HepG2 (cell line): ENCODE data around the gene MYH16. TPM values are rescaled to one million over a fixed set of nuclear protein-coding genes. Genes with fewer than 3 reads are reported as not detected.

Experiments used
- ATAC-seq: fragments of 200-7000 bp; cut with Tn5 transposase; 3 replicates; pipeline ENCODE4 v1.9.1; 2020; ENCODE audit warnings: mild to moderate bottlenecking, moderate library complexity
- BruUV-seq: library from RNA; stranded (reverse); fragments of 400-500 nt; replicated peaks from 2 replicates; lab custom pipeline; 2021; lab: Mats Ljungman, UMichigan
- CTCF ChIA-PET: fragments of 300-600 bp; formaldehyde crosslinking; extraction: SDS; loops from one replicate; lab custom pipeline; 2021; ENCODE audit warnings: low total read pairs, inconsistent platforms, low intra/inter-chr PET ratio; lab: Yijun Ruan, JAX
- POLR2A ChIA-PET: fragments of 350-600 bp; sonication (Branson Sonifier 250); formaldehyde crosslinking; loops from one replicate; lab custom pipeline; 2020; ENCODE audit warnings: antibody characterized with exemption, inconsistent platforms; lab: Yijun Ruan, JAX
- DNase-seq: peaks from one replicate; pipeline ENCODE4 v3.0.0-alpha.2; 2015; ENCODE audit warnings: low spot score
- FAIRE-seq: peaks from 3 replicates; lab custom pipeline; 2011; peaks lifted over from hg19 to GRCh38; lab: Jason Lieb, UNC
- H2AFZ ChIP-seq: one replicate; pipeline ENCODE4 v1.6.1; 2011; ENCODE audit warnings: low read length, inconsistent platforms
- H3K27ac ChIP-seq: fragments of 300-600 bp; 3 replicates; pipeline ENCODE4 v1.8.0; 2011; ENCODE audit warnings: mixed run types, mild to moderate bottlenecking, mixed read lengths, low read length, inconsistent platforms; ENCODE audit not compliant: insufficient read depth; ENCODE audit errors: extremely low read length
- H3K27me3 ChIP-seq, 2 experiments: fragments of 200-600 bp in 1 of 2; 2 replicates in 1 of 2; 3 replicates in 1 of 2; pipeline versions ENCODE4 v1.6.0 to v1.8.0; 2011; ENCODE audit warnings: low read length in 2 of 2, mild to moderate bottlenecking in 2 of 2, moderate library complexity in 2 of 2, inconsistent platforms in 1 of 2; ENCODE audit not compliant: insufficient read depth in 2 of 2, control insufficient read depth in 1 of 2
- H3K36me3 ChIP-seq, 2 experiments: fragments of 200-600 bp in 1 of 2; replicated peaks in 1 of 2; 2 replicates in 1 of 2; 3 replicates in 1 of 2; pipeline versions ENCODE4 v1.5.1 to v1.8.0; 2011; ENCODE audit warnings: low read length in 2 of 2, inconsistent platforms in 1 of 2; ENCODE audit not compliant: insufficient read depth in 2 of 2, control insufficient read depth in 1 of 2
- H3K4me1 ChIP-seq: 2 replicates; pipeline ENCODE4 v1.5.1; 2012; ENCODE audit warnings: low read length, inconsistent platforms; ENCODE audit not compliant: insufficient read depth
- H3K4me2 ChIP-seq: 2 replicates; pipeline ENCODE4 v1.6.0; 2011; ENCODE audit warnings: low read depth, low read length, inconsistent platforms
- H3K4me3 ChIP-seq, 3 experiments: fragments of 200-600 bp in 1 of 3; sonication (generic), shearing (Covaris generic) in 1 of 3; replicated peaks in 1 of 3; 2 replicates each; pipeline ENCODE4 v1.5.1; 2011 to 2016; ENCODE audit warnings: low read length in 3 of 3, inconsistent platforms in 2 of 3, low read depth in 2 of 3, mild to moderate bottlenecking in 2 of 3, control low read depth in 1 of 3, mixed read lengths in 1 of 3; ENCODE audit not compliant: insufficient read depth in 1 of 3
- H3K79me2 ChIP-seq: one replicate; pipeline ENCODE4 v1.6.1; 2011; ENCODE audit warnings: low read length, inconsistent platforms; ENCODE audit not compliant: insufficient read depth
- H3K9ac ChIP-seq: 2 replicates; pipeline ENCODE4 v1.6.0; 2011; ENCODE audit warnings: mild to moderate bottlenecking, low read depth, low read length, inconsistent platforms; ENCODE audit not compliant: insufficient read depth
- H3K9me3 ChIP-seq: 2 replicates; pipeline ENCODE4 v1.5.1; 2012; ENCODE audit warnings: mild to moderate bottlenecking, low read length
- H4K20me1 ChIP-seq: 2 replicates; pipeline ENCODE4 v1.6.0; 2011; ENCODE audit warnings: inconsistent platforms, mild to moderate bottlenecking, low read length, moderate library complexity; ENCODE audit not compliant: insufficient read depth
- DMTF1 ChIP-seq: sonication (generic); formaldehyde crosslinking; IDR thresholded peaks from 2 replicates; pipeline ENCODE4 v1.4.0; 2020; ENCODE audit warnings: mild to moderate bottlenecking, missing genetic modification reagents
- FOXO4 ChIP-seq: sonication (generic); formaldehyde crosslinking; conservative IDR thresholded peaks from 2 replicates; pipeline ENCODE4 v1.8.1; 2023; ENCODE audit warnings: missing genetic modification reagents
- GTF2F1 ChIP-seq: fragments of 150-350 bp; IDR thresholded peaks from 2 replicates; pipeline ENCODE4 v1.6.1; 2014; ENCODE audit warnings: low read length
- HMGA1 ChIP-seq: sonication (generic); formaldehyde crosslinking; conservative IDR thresholded peaks from 2 replicates; pipeline ENCODE4 v1.4.0; 2020; ENCODE audit warnings: missing genetic modification reagents
- KDM3A ChIP-seq: IDR thresholded peaks from 2 replicates; pipeline ENCODE4 v1.6.1; 2018; ENCODE audit warnings: low read depth, missing compliant biosample characterization
- KDM4B ChIP-seq: sonication (generic); formaldehyde crosslinking; IDR thresholded peaks from 2 replicates; pipeline ENCODE4 v1.4.0; 2020; ENCODE audit warnings: missing genetic modification reagents
- RFX3 ChIP-seq: IDR thresholded peaks from 2 replicates; pipeline ENCODE4 v1.6.1; 2016; ENCODE audit warnings: missing biosample characterization, missing genetic modification reagents
- SMC3 ChIP-seq: IDR thresholded peaks from 2 replicates; pipeline ENCODE4 v1.6.1; 2011; ENCODE audit warnings: low read length, improper control_type of control experiment
- ZBTB4 ChIP-seq: sonication (generic); formaldehyde crosslinking; IDR thresholded peaks from 2 replicates; pipeline ENCODE4 v1.4.0; 2020; ENCODE audit warnings: missing genetic modification reagents, mild to moderate bottlenecking, borderline replicate concordance
- ZNF264 ChIP-seq: sonication (generic); formaldehyde crosslinking; IDR thresholded peaks from 2 replicates; pipeline ENCODE4 v1.4.0; 2020; ENCODE audit warnings: missing genetic modification reagents
- ZNF276 ChIP-seq: sonication (generic); formaldehyde crosslinking; IDR thresholded peaks from 2 replicates; pipeline ENCODE4 v1.4.0; 2020; ENCODE audit warnings: mild to moderate bottlenecking, low read depth, missing genetic modification reagents
- ZNF414 ChIP-seq: sonication (generic); formaldehyde crosslinking; IDR thresholded peaks from 2 replicates; pipeline ENCODE4 v1.5.0; 2020; ENCODE audit warnings: missing genetic modification reagents
- ZNF644 ChIP-seq: IDR thresholded peaks from 2 replicates; pipeline ENCODE4 v1.6.1; 2016; ENCODE audit warnings: low read depth
- WGBS: methylation state at CpG from one replicate; pipeline ENCODE4 v1.1.6; 2017; ENCODE audit warnings: low lambda C conversion rate; 5-methylcytosine and 5-hydroxymethylcytosine counted together
- in situ Hi-C: cut with HindIII; loops from 2 replicates; pipeline ENCODE4 v1.10.0; 2017; ENCODE audit warnings: low pct_unique_long_range_greater_than_20kb; ENCODE audit not compliant: extremely low pct_ligation_motif_present
- intact Hi-C: fragments of 100-400 bp; cut with micrococcal nuclease; formaldehyde crosslinking; loops from one replicate; pipeline ENCODE4 v1.10.0; 2022; ENCODE audit not compliant: unreplicated experiment
- polyA plus RNA-seq, 8 experiments: library from polyadenylated mRNA; depleted of rRNA in 3 of 8; stranded (reverse) in 7 of 8; unstranded in 1 of 8; fragments of >200 nt; fragmentation: Illumina TruSeq in 4 of 8; extraction: Trizol in 4 of 8; gene quantifications; 2 replicates each; pipeline versions ENCODE4 v1.2.1 to v1.2.3, GENCODE V29; 2011 to 2016; ENCODE audit warnings: low read depth in 4 of 8, missing spikeins in 1 of 8, mixed read lengths in 1 of 8; ENCODE audit not compliant: insufficient read depth in 1 of 8
- total RNA-seq, 5 experiments: library from RNA; depleted of rRNA; stranded (reverse); fragments of >200 nt; fragmentation: Illumina TruSeq; extraction: Trizol; gene quantifications; 2 replicates each; pipeline ENCODE4 v1.2.3, GENCODE V29; 2016; ENCODE audit warnings: low read depth in 1 of 5

The MYH16 gene
- total and polyA plus RNA-seq, 2 of the 13 experiments (the other 11 are each of a cell fraction or from before 2014, with no cell fraction given), result 0.05 to 0.15 TPM

- H3K9ac ChIP-seq, result no peak overlapping the region
- in situ Hi-C loops, result no loop called here
- H3K79me2 ChIP-seq, result no peaks in the 10 kb centered on the region
- H3K9me3 ChIP-seq, result no peaks in the 10 kb centered on the region
- H3K27ac ChIP-seq, result no peak overlapping the region
- no peak overlapping the region for H3K4me2 ChIP-seq
- no peaks in the 10 kb centered on the region for H4K20me1 ChIP-seq
- ATAC-seq (no peak), DNase-seq (no peak), FAIRE-seq (no peak)
- H2AFZ ChIP-seq, result no peak overlapping the region
- POLR2A ChIA-PET, result no interaction called here
- peaks cover 1 to 5% of the 10 kb centered on the region in 2 experiments; a peak in 2 of 5 replicates for H3K27me3 ChIP-seq
- WGBS, result 61% methylated on average over 4 of the region's 4 CpGs
- H3K4me3 ChIP-seq, result no peak overlapping the region
- no TSS peak for BruUV-seq
- peaks cover 40% of the 10 kb centered on the region for H3K4me1 ChIP-seq
- H3K36me3 ChIP-seq, result no peaks in the 10 kb centered on the region
- intact Hi-C loops, result loop anchor here (5.0 kb wide), 1 partner anchor 56 kb away; no protein-coding TSS in a partner anchor
- CTCF ChIA-PET, result no interaction called here
- TF ChIP-seq RFX3 (no peak), DMTF1 (CRISPR knock-in tag) (no peak), KDM3A (CRISPR knock-in tag) (no peak), ZNF644 (CRISPR knock-in tag) (no peak), KDM4B (CRISPR knock-in tag) (no peak), SMC3 (no peak), HMGA1 (no peak), ZBTB4 (CRISPR knock-in tag) (no peak), ZNF414 (CRISPR knock-in tag) (no peak), GTF2F1 (no peak), ZNF276 (CRISPR knock-in tag) (no peak), FOXO4 (CRISPR knock-in tag) (no peak), ZNF264 (no peak)
Observed at GRCh38 chr7:99268577-99268908, 4.1 kb upstream of the MYH16 start.
